Transverse colon (tissue), 3 donors: ENCODE data around the gene CFD.

Experiments used
- CTCF ChIP-seq, 5 experiments: fragments of 200-600 bp in 3 of 5; fragments of 450-650 bp in 2 of 5; sonication (generic) in 3 of 5; IDR thresholded peaks; 1 replicate in 2 of 5; 2 replicates in 3 of 5; pipeline ENCODE4 v1.5.1; 2016 to 2017; ENCODE audit warnings: antibody characterized with exemption in 5 of 5, inconsistent platforms in 3 of 5, mild to moderate bottlenecking in 2 of 5, moderate library complexity in 1 of 5
- EP300 ChIP-seq: sonication (generic); formaldehyde crosslinking; IDR thresholded peaks from one replicate; pipeline ENCODE4 v1.6.1; 2017; ENCODE audit warnings: antibody characterized with exemption, low read depth
- POLR2A ChIP-seq: fragments of 450-650 bp; IDR thresholded peaks from one replicate; pipeline ENCODE4 v1.6.1; 2016; ENCODE audit warnings: antibody characterized with exemption, mild to moderate bottlenecking, moderate library complexity

- TF ChIP-seq CTCF (IDR thresholded peaks at IDR 0.05) (no peak), POLR2A (no peak), EP300 (no peak)
These were observed 20.4 kb downstream of the CFD start for GRCh38 chr19:879711-880438.
